GM10266 (cell line): ENCODE results near the gene SERPINB5.

Experiments
- DNase-seq: peaks from one replicate; pipeline ENCODE4 v3.0.0; 2012; ENCODE audit errors: extremely low spot score
- CTCF ChIP-seq: IDR thresholded peaks from 2 replicates; pipeline ENCODE4 v1.5.1; 2012; ENCODE audit warnings: mild to moderate bottlenecking, low read depth; ENCODE audit not compliant: control insufficient read depth, insufficient read depth; ENCODE audit errors: missing control alignments

SERPINB5 gene

GRCh38 chr18:63465059-63465458, 11.7 kb upstream of the SERPINB5 start:
- no peak for DNase-seq
- TF ChIP-seq CTCF: no peak

GRCh38 chr18:63467699-63468098, 9.1 kb upstream of the SERPINB5 start:
- TF ChIP-seq CTCF: no peak
- no peak for DNase-seq

GRCh38 chr18:63468575-63468974, 8.2 kb upstream of the SERPINB5 start:
- DNase-seq: no peak
- TF ChIP-seq CTCF: no peak

GRCh38 chr18:63470751-63471150, 6.0 kb upstream of the SERPINB5 start:
- no peak for TF ChIP-seq CTCF
- DNase-seq: no peak

GRCh38 chr18:63472380-63472779, 4.4 kb upstream of the SERPINB5 start:
- no peak for TF ChIP-seq CTCF
- no peak for DNase-seq

GRCh38 chr18:63477200-63477599, 442 bp downstream of the SERPINB5 start:
- no peak for DNase-seq
- TF ChIP-seq CTCF: no peak

- TF ChIP-seq CTCF: no peak
- no peak for DNase-seq
Observed at GRCh38 chr18:63477968-63478367, 1.2 kb downstream of the SERPINB5 start.
